HG03108 (cell line): ENCODE data around the gene RARG.
"Not testable (repeated sequence)": the region's sequence is repeated elsewhere in the genome, so short reads cannot be mapped to it uniquely, and the experiment has no call there.

Experiments
- ATAC-seq: cut with Tn5 transposase; IDR thresholded peaks from one replicate; pipeline ENCODE4 v1.9.1; 2021; ENCODE audit warnings: moderate library complexity; ENCODE audit not compliant: unreplicated experiment

RARG gene

DNA sequence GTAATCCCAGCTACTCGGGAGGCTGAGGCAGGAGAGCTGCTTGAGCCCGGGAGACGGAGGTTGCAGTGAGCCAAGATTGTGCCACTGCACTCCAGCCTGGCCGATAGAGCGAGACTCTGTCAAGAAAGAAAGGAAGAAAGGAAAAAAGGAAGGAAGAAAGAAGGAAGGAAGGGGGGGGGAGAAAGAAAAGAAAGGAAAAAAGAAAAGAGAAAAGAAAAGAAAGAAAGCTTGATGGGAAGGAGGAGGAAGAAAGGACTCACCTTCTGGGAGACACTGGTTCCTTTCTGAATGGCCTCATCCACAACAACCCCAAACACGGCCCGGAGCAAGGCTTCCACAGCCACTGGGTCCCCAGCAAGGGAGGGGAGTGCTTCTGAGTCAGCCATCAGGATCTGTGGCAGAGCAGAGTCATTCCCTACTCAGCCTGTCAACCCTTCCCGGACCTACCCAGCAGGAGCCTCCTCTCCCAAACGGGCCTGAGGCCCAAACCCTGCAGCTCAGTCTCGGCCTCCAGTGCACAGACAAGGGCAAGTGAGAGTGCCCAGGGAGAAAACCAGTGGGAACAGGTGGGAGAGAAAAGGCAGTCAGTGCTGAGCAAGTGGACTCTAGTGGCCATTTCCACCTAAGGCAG, 58.8 kb downstream of the RARG start:
- no peak for ATAC-seq

DNA sequence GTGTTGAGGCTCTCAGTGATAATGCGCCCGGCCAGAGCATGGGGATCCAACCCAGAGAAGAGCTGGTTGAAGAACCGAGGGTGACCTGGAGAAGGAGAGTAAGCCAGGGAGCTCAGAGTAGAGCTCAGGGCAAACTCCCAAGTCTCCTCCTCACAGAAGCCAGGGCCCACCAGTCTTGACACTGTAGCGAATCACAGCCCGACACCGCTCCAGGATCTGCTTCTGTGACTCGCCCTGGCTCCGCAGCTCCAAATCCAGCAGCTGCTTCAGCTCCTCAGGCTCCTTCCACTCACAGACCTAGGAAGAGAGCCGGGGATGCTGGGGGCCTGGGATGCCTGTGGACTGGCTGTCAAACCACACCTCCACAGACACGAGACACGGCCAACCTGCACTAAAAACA, 59.7 kb downstream of the RARG start:
- no peak for ATAC-seq

- no peak for ATAC-seq
Measured at GRCh38 chr12:53171725-53172329, 60.2 kb downstream of the RARG start.

GRCh38 chr12:53170876-53171724, 60.9 kb downstream of the RARG start:
- ATAC-seq: no peak

DNA sequence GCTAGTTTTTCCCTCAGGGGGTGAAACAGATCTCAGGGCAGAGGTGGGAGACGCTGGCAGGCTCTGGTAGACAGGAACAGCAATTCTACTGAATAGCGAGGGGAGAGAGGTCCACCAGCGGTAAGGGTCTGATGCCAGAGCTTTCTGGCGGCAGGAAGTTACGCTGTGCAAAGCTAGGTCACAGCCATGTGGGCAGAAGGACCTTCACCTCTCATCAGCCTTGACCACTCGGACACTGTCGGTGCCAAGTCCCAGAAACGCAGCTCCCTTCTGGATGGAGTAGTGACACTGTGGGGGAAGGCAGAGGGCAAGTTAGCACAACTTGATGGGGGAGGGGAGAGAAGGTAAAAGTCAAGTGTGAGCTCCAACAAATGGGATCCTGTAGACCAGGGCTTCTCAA, 61.8 kb downstream of the RARG start:
- no peak for ATAC-seq

DNA sequence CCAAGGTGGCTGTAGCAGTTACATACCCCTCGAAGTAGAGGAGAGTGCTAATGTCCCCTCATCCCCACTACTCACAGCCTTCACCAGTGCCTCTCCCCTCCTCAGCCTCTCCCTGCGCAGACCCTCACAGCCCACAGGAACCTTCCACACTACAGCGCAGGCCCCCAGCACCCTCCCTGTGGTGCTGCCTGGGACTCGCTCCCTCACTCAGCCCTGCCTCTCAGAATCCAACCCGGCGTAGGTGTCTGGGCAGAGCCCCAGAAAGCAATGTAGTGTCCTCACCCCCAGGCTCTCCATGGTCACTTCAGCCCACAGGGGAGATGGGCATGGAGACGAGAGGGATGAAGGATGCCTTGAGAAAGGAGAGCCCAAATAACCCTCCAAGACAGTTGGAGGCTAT, 62.4 kb downstream of the RARG start:
- no peak for ATAC-seq

DNA sequence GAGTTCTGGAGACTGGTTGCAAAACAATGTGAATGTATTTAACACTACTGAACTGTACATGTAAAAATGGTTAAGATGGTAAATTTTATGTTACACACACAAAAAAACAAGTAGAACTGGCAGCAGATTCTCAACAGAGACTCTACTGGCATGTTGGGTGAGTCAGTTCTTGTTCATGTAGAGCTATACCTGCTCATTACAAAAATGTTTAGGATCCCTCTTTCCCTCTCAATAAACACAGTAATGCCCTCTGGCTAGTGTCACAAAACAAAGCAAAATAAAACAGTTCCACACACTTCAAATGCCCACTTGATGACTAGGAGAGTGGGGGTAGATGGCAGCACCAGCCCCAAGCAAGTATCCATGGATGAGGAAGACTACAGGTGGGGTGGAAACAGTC, 65.2 kb downstream of the RARG start:
- no peak for ATAC-seq

DNA sequence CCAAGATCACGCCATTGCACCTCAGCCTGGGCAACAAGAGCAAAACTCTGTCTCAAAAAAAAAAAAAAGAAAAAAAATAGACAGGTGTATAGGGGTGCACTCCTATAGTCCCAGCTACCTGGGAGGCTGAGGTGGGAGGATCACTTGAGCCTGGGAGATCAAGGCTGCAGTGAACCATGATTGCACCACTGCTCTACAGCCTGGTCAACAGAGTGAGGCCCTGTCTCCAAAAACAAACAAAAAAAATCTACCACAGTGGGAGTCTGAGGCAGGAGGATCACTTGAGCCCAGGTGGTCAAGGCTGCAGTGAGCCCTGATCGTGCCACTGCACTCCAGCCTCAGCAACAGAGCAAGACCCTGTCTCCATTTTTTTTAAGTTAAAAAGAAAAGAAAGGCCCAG, 69.0 kb downstream of the RARG start:
- ATAC-seq: not testable (repeated sequence)

DNA sequence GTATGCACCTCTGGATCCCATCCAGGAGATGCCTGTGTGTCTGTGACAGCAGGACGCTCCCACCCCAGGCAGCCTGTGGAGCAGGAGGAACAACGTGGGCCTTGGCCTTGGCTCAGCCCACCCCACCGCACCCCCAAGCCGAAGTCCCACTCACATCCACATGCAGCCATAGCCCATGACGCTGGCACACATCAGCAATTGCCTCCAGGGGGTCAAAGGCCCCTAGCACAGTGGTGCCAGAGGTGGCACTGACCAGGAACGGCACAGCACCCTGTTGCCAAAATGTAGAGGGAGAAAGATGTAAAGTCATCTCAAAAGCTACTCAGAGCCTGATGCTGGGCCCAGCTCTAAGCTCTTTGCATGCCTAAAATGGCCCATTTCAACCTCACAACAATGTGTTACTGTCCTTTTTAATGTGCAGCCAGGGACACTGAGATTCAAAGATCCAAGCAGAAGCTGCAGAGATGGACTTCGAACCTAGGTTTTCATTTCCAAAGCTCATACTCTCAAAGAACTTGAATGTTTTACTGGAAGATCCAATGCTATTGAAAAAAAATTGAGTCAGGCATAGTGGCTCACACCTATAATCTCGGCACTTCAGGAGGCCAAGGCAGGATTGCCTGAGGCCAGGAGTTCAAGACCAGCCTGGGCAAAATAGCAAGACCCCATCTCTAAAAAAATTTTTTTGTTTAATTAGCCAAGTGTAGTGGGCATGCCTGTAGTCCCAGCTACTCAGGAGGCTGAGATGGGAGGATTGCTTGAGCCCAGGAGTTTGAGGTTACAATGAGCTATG, 70.7 kb downstream of the RARG start:
- no peak for ATAC-seq

GRCh38 chr12:53160673-53161072, 71.3 kb downstream of the RARG start:
- ATAC-seq: no peak
